ENCODE data around the gene UBTF.

UBTF gene

DNA sequence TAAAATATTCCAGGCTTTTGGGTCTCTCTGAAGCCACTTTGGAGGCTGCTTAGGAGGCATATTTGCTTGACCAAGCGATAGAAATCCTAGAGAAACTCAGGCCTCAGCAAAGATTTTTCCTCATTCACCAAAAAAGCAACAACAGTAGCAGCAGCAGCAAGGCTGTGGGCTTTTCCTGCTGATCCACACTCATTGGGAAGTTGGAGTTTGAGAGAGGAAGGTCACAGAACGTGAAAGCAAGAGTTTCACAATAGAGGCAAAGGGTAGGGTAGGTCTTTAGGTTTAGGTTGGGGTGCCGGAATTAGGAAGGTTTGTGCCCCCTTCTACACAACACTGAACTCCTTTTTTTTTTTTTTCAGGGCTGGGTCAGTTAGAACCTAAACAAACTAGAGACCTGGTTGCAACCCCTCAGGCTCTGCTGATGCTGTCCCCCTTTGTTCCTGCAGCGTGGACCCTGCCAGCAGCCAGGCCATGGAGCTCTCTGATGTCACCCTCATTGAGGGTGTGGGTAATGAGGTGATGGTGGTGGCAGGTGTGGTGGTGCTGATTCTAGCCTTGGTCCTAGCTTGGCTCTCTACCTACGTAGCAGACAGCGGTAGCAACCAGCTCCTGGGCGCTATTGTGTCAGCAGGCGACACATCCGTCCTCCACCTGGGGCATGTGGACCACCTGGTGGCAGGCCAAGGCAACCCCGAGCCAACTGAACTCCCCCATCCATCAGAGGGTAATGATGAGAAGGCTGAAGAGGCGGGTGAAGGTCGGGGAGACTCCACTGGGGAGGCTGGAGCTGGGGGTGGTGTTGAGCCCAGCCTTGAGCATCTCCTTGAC lies 30.7 kb downstream of the UBTF start:
- peaks cover 25% of the 10 kb centered on the region for H4K20me1 ChIP-seq (ENCODE audit: insufficient read depth, low read length)
- peak overlapping the region; percentile 74 for H3K4me2 ChIP-seq (ENCODE audit: insufficient read depth, low read length)
- no peak for TF ChIP-seq EZH2 (IDR thresholded peaks at IDR 0.05; ENCODE audit: borderline replicate concordance, low read depth, low read length, severe bottlenecking)
- TF ChIP-seq, protein P1, sequence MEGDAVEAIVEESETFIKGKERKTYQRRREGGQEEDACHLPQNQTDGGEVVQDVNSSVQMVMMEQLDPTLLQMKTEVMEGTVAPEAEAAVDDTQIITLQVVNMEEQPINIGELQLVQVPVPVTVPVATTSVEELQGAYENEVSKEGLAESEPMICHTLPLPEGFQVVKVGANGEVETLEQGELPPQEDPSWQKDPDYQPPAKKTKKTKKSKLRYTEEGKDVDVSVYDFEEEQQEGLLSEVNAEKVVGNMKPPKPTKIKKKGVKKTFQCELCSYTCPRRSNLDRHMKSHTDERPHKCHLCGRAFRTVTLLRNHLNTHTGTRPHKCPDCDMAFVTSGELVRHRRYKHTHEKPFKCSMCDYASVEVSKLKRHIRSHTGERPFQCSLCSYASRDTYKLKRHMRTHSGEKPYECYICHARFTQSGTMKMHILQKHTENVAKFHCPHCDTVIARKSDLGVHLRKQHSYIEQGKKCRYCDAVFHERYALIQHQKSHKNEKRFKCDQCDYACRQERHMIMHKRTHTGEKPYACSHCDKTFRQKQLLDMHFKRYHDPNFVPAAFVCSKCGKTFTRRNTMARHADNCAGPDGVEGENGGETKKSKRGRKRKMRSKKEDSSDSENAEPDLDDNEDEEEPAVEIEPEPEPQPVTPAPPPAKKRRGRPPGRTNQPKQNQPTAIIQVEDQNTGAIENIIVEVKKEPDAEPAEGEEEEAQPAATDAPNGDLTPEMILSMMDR (IDR thresholded peaks at IDR 0.05; ENCODE audit: borderline replicate concordance, extremely low read depth, low read length, poor library complexity, severe bottlenecking) = no peak
- no peak overlapping the region for H2AFZ ChIP-seq (ENCODE audit: low read depth, low read length)
- no peak overlapping the region for H3K27ac ChIP-seq (ENCODE audit: low read length)
- no peak overlapping the region for H3K4me3 ChIP-seq (ENCODE audit: low read depth in 1 of 2, low read length in 2 of 2)
- H3K9ac ChIP-seq (ENCODE audit: low read depth, low read length) = peak overlapping the region; percentile 68; the same call in 1 of the 2 replicates
- H3K36me3 ChIP-seq (ENCODE audit: insufficient read depth, low read length) = peaks cover 53% of the 10 kb centered on the region
- peaks cover 40% of the 10 kb centered on the region for H3K4me1 ChIP-seq (ENCODE audit: insufficient read depth, low read length)
- no peak for DNase-seq
- no peaks in the 10 kb centered on the region for H3K9me3 ChIP-seq (ENCODE audit: insufficient read depth, low read length, severe bottlenecking)
- ATAC-seq (ENCODE audit: insufficient read depth, low read depth) = no peak
- peaks cover 48% of the 10 kb centered on the region for H3K79me2 ChIP-seq (ENCODE audit: insufficient read depth, low read length)
- no peaks in the 10 kb centered on the region for H3K27me3 ChIP-seq (ENCODE audit: insufficient read depth, low read length, poor library complexity)

DNA sequence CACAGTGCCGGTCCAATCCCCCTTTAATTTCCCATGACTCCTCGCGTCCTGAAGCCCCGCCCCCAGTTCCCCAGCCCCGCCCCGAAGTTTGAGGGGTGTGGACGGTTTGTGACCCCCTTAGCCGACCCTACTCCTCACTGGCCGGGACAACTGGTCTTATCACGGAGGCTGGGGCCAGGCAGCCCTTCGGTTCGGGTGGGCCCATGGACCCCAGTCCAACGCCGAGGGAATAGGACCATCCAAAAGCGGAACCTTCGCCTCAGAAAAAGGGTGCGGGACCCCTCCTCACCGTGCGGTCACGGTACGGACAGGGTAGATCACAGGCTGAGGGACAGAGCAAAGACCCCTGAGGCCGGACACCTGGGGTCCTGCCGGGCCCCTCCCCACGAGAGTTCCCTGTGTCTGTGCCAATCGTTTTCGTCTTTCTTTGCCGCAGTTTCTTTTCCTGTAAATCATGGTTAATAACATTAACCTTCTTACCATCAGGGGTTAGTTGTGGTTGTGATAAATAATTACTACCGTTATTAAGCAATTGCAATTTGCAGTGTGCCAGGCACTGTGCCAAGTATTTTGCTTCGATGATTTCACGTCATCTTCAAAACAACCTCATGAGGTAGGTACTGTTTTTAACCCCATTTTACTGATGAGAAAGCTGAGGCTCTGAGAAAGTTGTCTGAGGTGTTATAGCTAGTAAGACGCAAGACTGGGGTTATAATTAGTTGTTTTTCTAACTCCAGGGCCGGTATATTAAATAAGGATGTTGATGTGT lies 32.2 kb downstream of the UBTF start:
- Histone ChIP-seq H3K36me3 (ENCODE audit: insufficient read depth, low read length) (peaks cover 50% of the 10 kb centered on the region), H3K79me2 (ENCODE audit: insufficient read depth, low read length) (peaks cover 63% of the 10 kb centered on the region), H3K4me2 (ENCODE audit: insufficient read depth, low read length) (peak overlapping the region; percentile 74), H3K27ac (ENCODE audit: low read length) (peak overlapping the region; percentile 99), H3K9me3 (ENCODE audit: insufficient read depth, low read length, severe bottlenecking) (no peaks in the 10 kb centered on the region), H3K27me3 (ENCODE audit: insufficient read depth, low read length, poor library complexity) (no peaks in the 10 kb centered on the region), H3K9ac (ENCODE audit: low read depth, low read length) (peak overlapping the region; percentile 68), H3K4me3 (ENCODE audit: low read depth in 1 of 2, low read length in 2 of 2) (peak overlapping the region; percentile 34 to 80), H2AFZ (ENCODE audit: low read depth, low read length) (peak overlapping the region; percentile 83), H3K4me1 (ENCODE audit: insufficient read depth, low read length) (peaks cover 46% of the 10 kb centered on the region), H4K20me1 (ENCODE audit: insufficient read depth, low read length) (peaks cover 27% of the 10 kb centered on the region)
- peak; percentile 56 for ATAC-seq (ENCODE audit: insufficient read depth, low read depth)
- DNase-seq = no peak
- no peak for TF ChIP-seq EZH2 (IDR thresholded peaks at IDR 0.05; ENCODE audit: borderline replicate concordance, low read depth, low read length, severe bottlenecking)
- TF ChIP-seq, protein P1 (IDR thresholded peaks at IDR 0.05; ENCODE audit: borderline replicate concordance, extremely low read depth, low read length, poor library complexity, severe bottlenecking) = no peak

DNA sequence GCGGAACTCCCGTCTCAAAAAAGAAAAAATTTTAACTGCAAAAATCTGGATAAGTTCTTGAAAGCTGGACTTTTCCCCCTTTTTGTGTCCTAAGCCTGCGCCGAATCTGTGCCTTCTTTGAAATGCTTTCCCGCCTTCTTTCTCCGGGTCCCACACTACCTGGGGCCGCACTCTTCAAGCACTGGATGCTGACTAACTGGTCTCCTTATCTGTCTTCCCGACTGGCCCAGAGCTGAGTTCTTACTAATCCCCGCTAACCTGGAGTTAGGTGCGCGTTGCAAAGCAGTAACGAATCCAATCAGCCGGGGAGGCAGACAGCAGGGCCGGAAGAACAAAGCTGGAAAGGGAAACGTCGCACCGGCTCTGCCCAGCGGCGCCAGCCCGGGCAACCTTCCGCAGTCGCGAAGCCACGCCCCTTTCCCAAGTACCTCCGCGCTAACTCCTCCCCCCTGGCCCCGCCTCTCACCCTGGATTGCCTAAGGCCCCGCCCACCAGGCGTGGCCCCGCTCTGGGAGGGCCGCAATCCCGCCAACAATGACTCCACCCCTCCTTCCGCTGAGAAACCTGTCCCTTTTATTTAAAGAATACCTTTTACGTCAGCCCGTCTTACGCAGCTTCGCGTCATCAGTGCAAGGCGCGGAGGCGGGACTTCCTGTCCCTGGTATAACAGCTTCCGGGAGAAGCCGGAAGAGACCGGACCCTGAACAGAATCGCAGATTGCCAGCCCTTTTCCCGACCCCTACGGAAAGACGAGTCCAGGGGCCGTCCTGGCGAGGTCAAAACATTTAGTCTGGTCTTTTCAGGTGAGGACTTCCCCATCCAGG lies 33.0 kb downstream of the UBTF start, which contains the start of gene TMUB2:
Gene TMUB2 (plus strand): TSS at position 666 of the 824 bp plus-strand sequence. CDS start 737 bp downstream, outside the sequence.
- peak; percentile 83 for ATAC-seq (ENCODE audit: insufficient read depth, low read depth)
- Histone ChIP-seq H3K4me2 (ENCODE audit: insufficient read depth, low read length) (peak within 1 kb of the TSS; percentile 85), H3K27me3 (ENCODE audit: insufficient read depth, low read length, poor library complexity) (no peaks in the 10 kb centered on the region), H3K9ac (ENCODE audit: low read depth, low read length) (peak within 1 kb of the TSS; percentile 68), H2AFZ (ENCODE audit: low read depth, low read length) (peak within 1 kb of the TSS; percentile 90), H3K4me1 (ENCODE audit: insufficient read depth, low read length) (peaks cover 46% of the 10 kb centered on the region), H3K4me3 (ENCODE audit: low read depth in 1 of 2, low read length in 2 of 2) (peak within 1 kb of the TSS; percentile 80 to 87), H3K79me2 (ENCODE audit: insufficient read depth, low read length) (peaks cover 71% of the 10 kb centered on the region), H3K27ac (ENCODE audit: low read length) (peak within 1 kb of the TSS; percentile 99), H3K36me3 (ENCODE audit: insufficient read depth, low read length) (peaks cover 53% of the 10 kb centered on the region), H4K20me1 (ENCODE audit: insufficient read depth, low read length) (peaks cover 27% of the 10 kb centered on the region), H3K9me3 (ENCODE audit: insufficient read depth, low read length, severe bottlenecking) (no peaks in the 10 kb centered on the region)
- DNase-seq = peak; percentile 99
- TF ChIP-seq, protein P1 (IDR thresholded peaks at IDR 0.05; ENCODE audit: borderline replicate concordance, extremely low read depth, low read length, poor library complexity, severe bottlenecking) = no peak
- no peak for TF ChIP-seq EZH2 (IDR thresholded peaks at IDR 0.05; ENCODE audit: borderline replicate concordance, low read depth, low read length, severe bottlenecking)

All from DND-41 (cell line).